Parathyroid adenoma (tissue), 2 donors: Measurements from ENCODE around the gene TDRD1.

Experiments
- H2AFZ ChIP-seq: fragments of 300-600 bp; sonication (generic); one replicate; pipeline ENCODE4 v1.7.0; 2017; ENCODE audit warnings: antibody characterized with exemption, mild to moderate bottlenecking
- H3K27ac ChIP-seq: fragments of 300-600 bp; sonication (generic); one replicate; pipeline ENCODE4 v1.7.0; 2017
- H3K27me3 ChIP-seq: fragments of 300-600 bp; sonication (generic); one replicate; pipeline ENCODE4 v1.7.0; 2017; ENCODE audit warnings: low read length; ENCODE audit not compliant: control insufficient read depth, insufficient read depth
- H3K36me3 ChIP-seq: fragments of 300-600 bp; sonication (generic); one replicate; pipeline ENCODE4 v1.7.0; 2017; ENCODE audit warnings: low read length; ENCODE audit not compliant: control insufficient read depth, insufficient read depth
- H3K4me1 ChIP-seq: fragments of 300-600 bp; sonication (generic); one replicate; pipeline ENCODE4 v1.7.0; 2017; ENCODE audit warnings: control low read depth
- H3K4me2 ChIP-seq: fragments of 300-600 bp; sonication (generic); one replicate; pipeline ENCODE4 v1.7.0; 2017; ENCODE audit warnings: low read length
- H3K4me3 ChIP-seq: fragments of 300-600 bp; sonication (generic); one replicate; pipeline ENCODE4 v1.7.0; 2017; ENCODE audit warnings: low read depth, low read length
- H3K79me2 ChIP-seq: fragments of 300-600 bp; sonication (generic); one replicate; pipeline ENCODE4 v1.7.0; 2017; ENCODE audit warnings: control low read depth
- H3K9ac ChIP-seq: fragments of 300-600 bp; sonication (generic); one replicate; pipeline ENCODE4 v1.7.0; 2017; ENCODE audit warnings: mild to moderate bottlenecking
- H3K9me3 ChIP-seq: fragments of 300-600 bp; sonication (generic); one replicate; pipeline ENCODE4 v1.7.0; 2017; ENCODE audit warnings: low read length; ENCODE audit not compliant: control insufficient read depth
- TF ChIP-seq, protein P1 (sequence below): fragments of 300-600 bp; sonication (generic); IDR thresholded peaks from one replicate; pipeline ENCODE4 v1.7.0; 2017; ENCODE audit warnings: antibody characterized with exemption, mild to moderate bottlenecking
- donor health status: primary hyperparathyroidism.

Gene TDRD1

GRCh38 chr10:114220281-114220680, 41.1 kb downstream of the TDRD1 start:
- H3K4me3 ChIP-seq, result no peak overlapping the region
- H3K27ac ChIP-seq, result no peak overlapping the region
- TF ChIP-seq, protein P1, sequence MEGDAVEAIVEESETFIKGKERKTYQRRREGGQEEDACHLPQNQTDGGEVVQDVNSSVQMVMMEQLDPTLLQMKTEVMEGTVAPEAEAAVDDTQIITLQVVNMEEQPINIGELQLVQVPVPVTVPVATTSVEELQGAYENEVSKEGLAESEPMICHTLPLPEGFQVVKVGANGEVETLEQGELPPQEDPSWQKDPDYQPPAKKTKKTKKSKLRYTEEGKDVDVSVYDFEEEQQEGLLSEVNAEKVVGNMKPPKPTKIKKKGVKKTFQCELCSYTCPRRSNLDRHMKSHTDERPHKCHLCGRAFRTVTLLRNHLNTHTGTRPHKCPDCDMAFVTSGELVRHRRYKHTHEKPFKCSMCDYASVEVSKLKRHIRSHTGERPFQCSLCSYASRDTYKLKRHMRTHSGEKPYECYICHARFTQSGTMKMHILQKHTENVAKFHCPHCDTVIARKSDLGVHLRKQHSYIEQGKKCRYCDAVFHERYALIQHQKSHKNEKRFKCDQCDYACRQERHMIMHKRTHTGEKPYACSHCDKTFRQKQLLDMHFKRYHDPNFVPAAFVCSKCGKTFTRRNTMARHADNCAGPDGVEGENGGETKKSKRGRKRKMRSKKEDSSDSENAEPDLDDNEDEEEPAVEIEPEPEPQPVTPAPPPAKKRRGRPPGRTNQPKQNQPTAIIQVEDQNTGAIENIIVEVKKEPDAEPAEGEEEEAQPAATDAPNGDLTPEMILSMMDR, result no peak
- H2AFZ ChIP-seq, result no peak overlapping the region
- no peak overlapping the region for H3K4me2 ChIP-seq
- H3K27me3 ChIP-seq, result no peaks in the 10 kb centered on the region
- no peaks in the 10 kb centered on the region for H3K9me3 ChIP-seq
- H3K9ac ChIP-seq, result no peak overlapping the region
- H3K36me3 ChIP-seq, result no peaks in the 10 kb centered on the region
- no peaks in the 10 kb centered on the region for H3K4me1 ChIP-seq
- no peaks in the 10 kb centered on the region for H3K79me2 ChIP-seq

DNA sequence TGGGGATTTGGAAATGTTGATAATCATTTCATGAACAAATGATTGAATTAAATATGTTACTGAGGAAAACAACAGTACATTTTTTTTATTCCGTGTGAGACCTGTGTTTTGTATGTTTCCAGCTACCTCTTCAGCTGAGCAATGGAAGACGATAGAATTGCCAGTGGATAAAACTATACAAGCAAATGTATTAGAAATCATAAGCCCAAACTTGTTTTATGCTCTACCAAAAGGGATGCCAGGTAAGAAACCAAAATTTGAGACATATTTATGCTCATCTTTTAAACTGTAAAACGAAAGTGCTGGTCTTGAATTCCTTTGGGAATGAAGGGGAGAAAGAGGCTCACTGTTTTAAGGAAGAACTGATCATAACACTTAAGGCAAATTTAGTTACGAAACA, 42.1 kb downstream of the TDRD1 start:
- Histone ChIP-seq H3K9me3 (no peaks in the 10 kb centered on the region), H3K4me2 (no peak overlapping the region), H3K79me2 (no peaks in the 10 kb centered on the region), H3K27me3 (no peaks in the 10 kb centered on the region), H3K27ac (no peak overlapping the region), H3K9ac (no peak overlapping the region), H2AFZ (no peak overlapping the region), H3K36me3 (no peaks in the 10 kb centered on the region), H3K4me3 (no peak overlapping the region), H3K4me1 (no peaks in the 10 kb centered on the region)
- TF ChIP-seq, protein P1, result no peak

DNA sequence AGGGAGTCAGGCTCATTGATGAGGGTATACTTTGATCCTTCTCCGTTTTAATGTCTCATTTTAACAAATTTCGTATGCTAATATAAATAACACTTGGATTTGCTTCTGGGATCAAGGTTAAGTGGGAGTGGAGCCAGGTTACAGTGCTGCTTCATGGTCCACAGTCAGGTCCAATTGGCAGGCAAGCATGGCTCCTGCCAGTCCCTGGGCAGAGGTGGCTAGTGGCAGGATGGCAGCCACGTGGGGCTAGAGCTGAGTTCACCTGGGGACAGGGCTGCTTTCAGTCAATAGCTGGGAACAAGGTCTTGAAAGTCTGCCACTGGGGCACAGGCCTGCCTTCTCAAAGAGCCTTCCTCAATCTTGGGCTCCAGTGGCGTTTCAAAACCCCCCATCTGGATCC, 43.9 kb downstream of the TDRD1 start:
- H3K4me2 ChIP-seq, result no peak overlapping the region
- no peak overlapping the region for H2AFZ ChIP-seq
- H3K27me3 ChIP-seq, result no peaks in the 10 kb centered on the region
- H3K4me3 ChIP-seq, result no peak overlapping the region
- H3K9me3 ChIP-seq, result no peaks in the 10 kb centered on the region
- no peak overlapping the region for H3K27ac ChIP-seq
- no peaks in the 10 kb centered on the region for H3K36me3 ChIP-seq
- H3K79me2 ChIP-seq, result no peaks in the 10 kb centered on the region
- no peaks in the 10 kb centered on the region for H3K4me1 ChIP-seq
- TF ChIP-seq, protein P1, result no peak
- no peak overlapping the region for H3K9ac ChIP-seq

- Histone ChIP-seq H3K9ac (no peak overlapping the region), H3K9me3 (no peaks in the 10 kb centered on the region), H3K4me3 (no peak overlapping the region), H3K79me2 (no peaks in the 10 kb centered on the region), H3K27ac (no peak overlapping the region), H3K4me2 (no peak overlapping the region), H2AFZ (no peak overlapping the region), H3K4me1 (no peaks in the 10 kb centered on the region), H3K36me3 (no peaks in the 10 kb centered on the region), H3K27me3 (no peaks in the 10 kb centered on the region)
- TF ChIP-seq, protein P1, result no peak
These were observed 49.0 kb downstream of the TDRD1 start for GRCh38 chr10:114228156-114228555.

DNA sequence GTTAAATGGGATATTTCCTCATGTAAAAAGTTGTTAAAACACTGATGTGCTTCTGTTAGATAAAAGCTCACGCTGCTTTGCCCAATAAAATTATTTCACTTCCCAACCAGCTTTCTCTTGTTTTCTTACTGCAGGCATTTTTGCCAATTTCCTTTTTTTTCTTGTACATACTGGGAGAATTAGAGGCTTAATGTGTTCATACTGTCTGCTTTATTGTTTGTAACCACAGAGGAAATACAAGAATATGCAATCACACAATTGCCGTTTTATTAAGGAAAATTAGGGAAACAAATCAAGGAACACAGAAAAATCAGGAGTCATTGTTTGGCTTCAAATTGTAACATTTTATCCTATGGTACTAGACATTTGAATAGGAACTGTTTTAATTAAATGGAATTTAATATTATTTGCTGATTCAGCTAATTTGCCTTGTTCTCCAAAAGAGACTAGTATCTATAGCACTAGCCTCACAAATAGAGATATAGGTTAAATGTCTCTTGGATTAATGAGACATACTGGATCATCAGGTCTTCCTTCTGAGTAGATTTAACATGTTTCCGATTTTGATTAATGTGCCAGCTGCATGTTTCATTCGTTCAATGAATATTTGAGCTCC, 53.5 kb downstream of the TDRD1 start:
- no peak overlapping the region for H3K4me3 ChIP-seq
- no peaks in the 10 kb centered on the region for H3K9me3 ChIP-seq
- H3K27me3 ChIP-seq, result no peaks in the 10 kb centered on the region
- no peaks in the 10 kb centered on the region for H3K36me3 ChIP-seq
- no peak overlapping the region for H3K4me2 ChIP-seq
- H3K27ac ChIP-seq, result no peak overlapping the region
- TF ChIP-seq, protein P1, result no peak
- H2AFZ ChIP-seq, result no peak overlapping the region
- no peaks in the 10 kb centered on the region for H3K79me2 ChIP-seq
- no peak overlapping the region for H3K9ac ChIP-seq
- H3K4me1 ChIP-seq, result no peaks in the 10 kb centered on the region
